Measurements from ENCODE around the gene MEP1A. TPM values are rescaled to one million over a fixed set of nuclear protein-coding genes. Genes with fewer than 3 reads are reported as not detected.

The MEP1A gene, protein sequence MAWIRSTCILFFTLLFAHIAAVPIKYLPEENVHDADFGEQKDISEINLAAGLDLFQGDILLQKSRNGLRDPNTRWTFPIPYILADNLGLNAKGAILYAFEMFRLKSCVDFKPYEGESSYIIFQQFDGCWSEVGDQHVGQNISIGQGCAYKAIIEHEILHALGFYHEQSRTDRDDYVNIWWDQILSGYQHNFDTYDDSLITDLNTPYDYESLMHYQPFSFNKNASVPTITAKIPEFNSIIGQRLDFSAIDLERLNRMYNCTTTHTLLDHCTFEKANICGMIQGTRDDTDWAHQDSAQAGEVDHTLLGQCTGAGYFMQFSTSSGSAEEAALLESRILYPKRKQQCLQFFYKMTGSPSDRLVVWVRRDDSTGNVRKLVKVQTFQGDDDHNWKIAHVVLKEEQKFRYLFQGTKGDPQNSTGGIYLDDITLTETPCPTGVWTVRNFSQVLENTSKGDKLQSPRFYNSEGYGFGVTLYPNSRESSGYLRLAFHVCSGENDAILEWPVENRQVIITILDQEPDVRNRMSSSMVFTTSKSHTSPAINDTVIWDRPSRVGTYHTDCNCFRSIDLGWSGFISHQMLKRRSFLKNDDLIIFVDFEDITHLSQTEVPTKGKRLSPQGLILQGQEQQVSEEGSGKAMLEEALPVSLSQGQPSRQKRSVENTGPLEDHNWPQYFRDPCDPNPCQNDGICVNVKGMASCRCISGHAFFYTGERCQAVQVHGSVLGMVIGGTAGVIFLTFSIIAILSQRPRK
- not detected in 2 replicates for total RNA-seq

GRCh38 chr6:46793138-46793537 is at the start of gene MEP1A:
Gene MEP1A, plus strand, starts transcription at chr6:46793389. Its CDS starts 10 bp downstream, at chr6:46793399.

DNA sequence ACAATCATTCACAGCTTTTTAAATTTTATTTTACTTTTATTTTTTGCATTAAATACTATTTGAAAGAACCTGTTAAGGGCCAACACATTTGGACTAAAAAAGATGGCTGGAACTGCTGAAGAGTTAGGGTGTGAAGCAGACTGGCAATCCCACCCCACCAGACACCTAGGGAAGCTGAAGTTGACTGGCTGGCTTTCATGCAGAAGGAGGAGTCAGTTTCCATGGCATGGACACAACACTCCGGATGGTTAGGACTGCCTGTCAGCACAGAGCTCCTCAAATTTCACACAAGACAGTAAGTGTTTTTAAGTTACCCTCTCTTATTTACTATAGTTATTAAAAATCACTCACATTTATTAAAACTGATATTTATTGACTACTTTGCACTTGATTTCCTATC is 46.5 kb upstream of the MEP1A start, which contains the start of gene ANKRD66:
Gene ANKRD66 (plus strand): TSS at position 238 of the 400 bp plus-strand sequence. CDS start 5,016 bp downstream, outside the sequence.

Other genes with a start within 250 kb of the MEP1A start
- 0.22 and 6.3 TPM in 2 replicates for gene CYP39A1, start 140.6 kb upstream of the MEP1A start, total RNA-seq
- 1.1 and 4.0 TPM in 2 replicates for gene SLC25A27, start 140.4 kb upstream of the MEP1A start, total RNA-seq
- gene TDRD6, start 105.5 kb upstream of the MEP1A start, total RNA-seq: under 0.01 TPM in 2 replicates
- gene PLA2G7, start 58.0 kb upstream of the MEP1A start, total RNA-seq: 0.14 TPM in 1 of 2 replicates, not detected in the other
- gene ANKRD66, start 46.5 kb upstream of the MEP1A start, total RNA-seq: not detected in 2 replicates
- 0.22 and 0.86 TPM in 2 replicates for gene ADGRF5, start 128.5 kb downstream of the MEP1A start, total RNA-seq
- 0.29 TPM in 1 of 2 replicates, not detected in the other for gene ADGRF1, start 248.9 kb downstream of the MEP1A start, total RNA-seq

Data from placental pericyte (primary cell).